GM12878 (cell line): Measurements from ENCODE around the gene IRF2BPL. TPM values are rescaled to one million over a fixed set of nuclear protein-coding genes. Genes with fewer than 3 reads are reported as not detected.

Experiments
- ATAC-seq: fragments of 200-7000 bp; cut with Tn5 transposase; 3 replicates; pipeline ENCODE4 v1.9.1; 2020; ENCODE audit warnings: mild to moderate bottlenecking, moderate library complexity
- BruUV-seq: library from RNA; stranded (reverse); fragments of 400-500 nt; replicated peaks from 2 replicates; lab custom pipeline; 2021; lab: Mats Ljungman, UMichigan
- CTCF ChIA-PET: fragments of 300-600 bp; sonication (Branson Sonifier 250); formaldehyde crosslinking; extraction: SDS; loops from one replicate; lab custom pipeline; 2021; ENCODE audit warnings: inconsistent platforms; lab: Yijun Ruan, JAX
- POLR2A ChIA-PET: fragments of 350-600 bp; formaldehyde crosslinking; extraction: SDS; loops from one replicate; lab custom pipeline; 2021; ENCODE audit warnings: inconsistent platforms; lab: Charles Lee
- RAD21 ChIA-PET: fragments of 300-600 bp; sonication (Branson Sonifier 250); formaldehyde crosslinking; loops from one replicate; lab custom pipeline; 2023; ENCODE audit warnings: antibody characterized with exemption; ENCODE audit not compliant: unreplicated experiment; lab: Charles Lee
- SMC1A ChIA-PET: fragments of 300-600 bp; sonication (Branson Sonifier 250); formaldehyde crosslinking; loops from one replicate; lab custom pipeline; 2023; ENCODE audit not compliant: unreplicated experiment, uncharacterized antibody; lab: Charles Lee
- DNase-seq: peaks from one replicate; pipeline ENCODE4 v3.0.0-alpha.2; 2011; ENCODE audit warnings: low read depth, low spot score
- FAIRE-seq: peaks from 3 replicates; lab custom pipeline; 2011; peaks lifted over from hg19 to GRCh38; lab: Jason Lieb, UNC
- H2AFZ ChIP-seq: 2 replicates; pipeline ENCODE4 v1.6.0; 2011; ENCODE audit warnings: low read depth, low read length, control low read depth; ENCODE audit not compliant: control insufficient read depth
- H3K27ac ChIP-seq: 2 replicates; pipeline ENCODE4 v1.5.1; 2011; ENCODE audit warnings: control low read depth; ENCODE audit not compliant: control insufficient read depth, insufficient read depth
- H3K27me3 ChIP-seq, 2 experiments: replicated peaks in 1 of 2; 2 replicates each; pipeline versions ENCODE4 v1.6.0 to v1.6.1; 2011; ENCODE audit warnings: low read length in 1 of 2; ENCODE audit not compliant: control insufficient read depth in 2 of 2, insufficient read depth in 2 of 2
- H3K36me3 ChIP-seq, 2 experiments: 2 replicates each; pipeline ENCODE4 v1.5.1; 2011; ENCODE audit warnings: low read length in 1 of 2; ENCODE audit not compliant: control insufficient read depth in 2 of 2, insufficient read depth in 2 of 2
- H3K4me1 ChIP-seq: 2 replicates; pipeline ENCODE4 v1.6.1; 2011; ENCODE audit warnings: mild to moderate bottlenecking, low read length, moderate library complexity, mixed read lengths; ENCODE audit not compliant: control insufficient read depth, insufficient read depth
- H3K4me2 ChIP-seq: 2 replicates; pipeline ENCODE4 v1.6.0; 2011; ENCODE audit warnings: control low read depth; ENCODE audit not compliant: control insufficient read depth, insufficient read depth
- H3K4me3 ChIP-seq: fragments of 200-600 bp; sonication (generic); 2 replicates; pipeline ENCODE4 v1.5.1; 2016
- H3K79me2 ChIP-seq: 2 replicates; pipeline ENCODE4 v1.6.0; 2011; ENCODE audit warnings: low read length; ENCODE audit not compliant: control insufficient read depth, insufficient read depth
- H3K9ac ChIP-seq: 2 replicates; pipeline ENCODE4 v1.8.0; 2011; ENCODE audit warnings: low read length, control low read depth, mixed read lengths; ENCODE audit not compliant: control insufficient read depth, insufficient read depth
- H3K9me3 ChIP-seq: replicated peaks from 3 replicates; pipeline ENCODE4 v1.5.1; 2011; ENCODE audit warnings: mild to moderate bottlenecking, low read length; ENCODE audit not compliant: control insufficient read depth, insufficient read depth
- H4K20me1 ChIP-seq: 2 replicates; pipeline ENCODE4 v1.6.0; 2011; ENCODE audit not compliant: control insufficient read depth, insufficient read depth
- BCL11A ChIP-seq: IDR thresholded peaks from 2 replicates; pipeline ENCODE4 v1.6.1; 2011; ENCODE audit warnings: low read depth, low read length
- CHD1 ChIP-seq: IDR thresholded peaks from 2 replicates; pipeline ENCODE4 v1.6.1; 2012; ENCODE audit warnings: low read depth, low read length, improper control_type of control experiment
- CREM ChIP-seq: IDR thresholded peaks from 2 replicates; pipeline ENCODE4 v1.6.1; 2014; ENCODE audit warnings: antibody characterized with exemption, low read depth
- FOS ChIP-seq: IDR thresholded peaks from 3 replicates; pipeline ENCODE4 v1.6.1; 2011; ENCODE audit warnings: borderline replicate concordance; ENCODE audit not compliant: insufficient read length; ENCODE audit errors: extremely low read depth
- GABPA ChIP-seq: IDR thresholded peaks from 2 replicates; pipeline ENCODE4 v1.6.1; 2014; ENCODE audit warnings: antibody characterized with exemption, low read depth, mild to moderate bottlenecking, inconsistent platforms
- HCFC1 ChIP-seq: fragments of 150-350 bp; IDR thresholded peaks from 2 replicates; pipeline ENCODE4 v1.6.1; 2014; ENCODE audit warnings: low read length
- POLR2A ChIP-seq: IDR thresholded peaks from 2 replicates; pipeline ENCODE4 v1.6.1; 2011; ENCODE audit warnings: low read depth, mild to moderate bottlenecking, low read length
- RB1 ChIP-seq: fragments of 450-650 bp; formaldehyde crosslinking; IDR thresholded peaks from 2 replicates; pipeline ENCODE4 v1.6.1; 2017; ENCODE audit warnings: mild to moderate bottlenecking, borderline replicate concordance
- WGBS: methylation state at CpG from one replicate; pipeline ENCODE4 v1.1.6; 2016; ENCODE audit warnings: low lambda C conversion rate; ENCODE audit not compliant: insufficient replicate concordance, insufficient coverage; ENCODE audit errors: missing lambda C conversion rate; 5-methylcytosine and 5-hydroxymethylcytosine counted together
- in situ Hi-C: fragments of 300-500 bp; cut with MboI; formaldehyde crosslinking; loops from 9 replicates; pipeline ENCODE4 v1.14.3; 2018; ENCODE audit warnings: mixed read lengths
- intact Hi-C: fragments of 100-400 bp; cut with micrococcal nuclease; formaldehyde crosslinking; loops from one replicate; pipeline ENCODE4 v1.14.2; 2022; ENCODE audit not compliant: unreplicated experiment
- polyA plus RNA-seq, 11 experiments: library from polyadenylated mRNA; depleted of rRNA in 4 of 11; unstranded in 6 of 11; stranded (reverse) in 5 of 11; fragments of >200 nt; fragmentation: Nextera tagmentation in 4 of 11; fragmentation: Illumina TruSeq in 1 of 11; extraction: Ambion mirVana in 4 of 11; extraction: Trizol in 1 of 11; gene quantifications; 1 replicate in 1 of 11; 2 replicates in 10 of 11; pipeline versions ENCODE4 v1.2.1 to v1.2.3, GENCODE V29; 2011 to 2016; ENCODE audit warnings: inconsistent platforms in 2 of 11, missing spikeins in 2 of 11, low read depth in 1 of 11
- total RNA-seq, 4 experiments: library from RNA; depleted of rRNA in 3 of 4; stranded (reverse); fragments of >200 nt in 3 of 4; fragmentation: Illumina TruSeq in 1 of 4; extraction: Trizol in 1 of 4; gene quantifications; 2 replicates each; pipeline versions ENCODE4 v1.2.1 to v1.2.3, GENCODE V29; 2013 to 2021
- TF ChIP-seq, protein P1 (sequence below): fragments of 450-650 bp; IDR thresholded peaks from 2 replicates; pipeline ENCODE4 v1.6.1; 2014; ENCODE audit warnings: mild to moderate bottlenecking
- TF ChIP-seq, protein P2 (sequence below): IDR thresholded peaks from 2 replicates; pipeline ENCODE4 v1.6.1; 2012; ENCODE audit warnings: improper control_type of control experiment, low read depth, low read length; ENCODE audit not compliant: insufficient replicate concordance
- TF ChIP-seq, protein P3 (sequence below): fragments of 450-650 bp; IDR thresholded peaks from 2 replicates; pipeline ENCODE4 v1.6.1; 2017; ENCODE audit warnings: mild to moderate bottlenecking
- TF ChIP-seq, protein P4 (sequence below): fragments of 450-650 bp; IDR thresholded peaks from 2 replicates; pipeline ENCODE4 v1.6.1; 2017; ENCODE audit warnings: mild to moderate bottlenecking, moderate library complexity

IRF2BPL gene
- total and polyA plus RNA-seq, 10 of the 15 experiments (the other 5 are each of a cell fraction or from before 2014, with no cell fraction given) = 1.2 to 34.5 (median 3.1) TPM

DNA sequence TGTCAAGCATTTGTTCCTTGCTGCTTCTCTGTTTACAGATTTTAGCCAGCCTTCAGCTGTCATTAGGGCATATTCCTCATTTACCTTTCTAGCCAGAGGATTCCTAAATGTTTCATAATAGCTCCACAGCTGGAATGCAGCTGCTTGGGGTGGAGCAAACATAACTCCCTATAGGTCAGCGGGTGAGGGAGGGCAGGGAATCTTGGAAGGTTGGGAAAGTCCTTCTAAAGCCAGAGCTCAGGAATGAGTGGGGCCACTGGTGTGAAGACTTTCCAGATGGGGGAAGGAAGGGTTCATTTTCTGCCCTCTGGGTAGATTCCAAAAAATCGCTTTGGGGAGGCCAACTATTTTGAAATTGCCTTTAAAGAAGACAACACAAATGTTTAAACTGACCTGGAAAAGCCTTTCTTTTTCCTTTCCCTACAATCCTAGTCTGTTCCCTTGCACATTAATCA is 16.3 kb upstream of the IRF2BPL start:
- H3K79me2 ChIP-seq = no peaks in the 10 kb centered on the region
- H3K36me3 ChIP-seq = no peaks in the 10 kb centered on the region
- CTCF ChIA-PET = interaction anchor here (0.8 to 8.9 kb wide), 13 partner anchors 9 to 168 kb away, joined by 3 to 72 read pairs (median 5); partner anchors contain the start of gene CIPC
- intact Hi-C loops (no loop called here), in situ Hi-C loops (loop anchor here (5.0 kb wide), 1 partner anchor 83 kb away; no protein-coding TSS in a partner anchor)
- no peak for ATAC-seq
- no peaks in the 10 kb centered on the region for H3K27me3 ChIP-seq
- RAD21 ChIA-PET = interaction anchor here (1.0 to 7.7 kb wide), 15 partner anchors 8 to 169 kb away, joined by 3 to 125 read pairs (median 8); partner anchors contain the start of gene IRF2BPL
- no TSS peak for BruUV-seq
- no peak overlapping the region for H3K4me3 ChIP-seq
- FAIRE-seq = no peak
- H3K27ac ChIP-seq = no peak overlapping the region
- peaks cover 42% of the 10 kb centered on the region for H3K4me1 ChIP-seq
- TF ChIP-seq, protein P1, sequence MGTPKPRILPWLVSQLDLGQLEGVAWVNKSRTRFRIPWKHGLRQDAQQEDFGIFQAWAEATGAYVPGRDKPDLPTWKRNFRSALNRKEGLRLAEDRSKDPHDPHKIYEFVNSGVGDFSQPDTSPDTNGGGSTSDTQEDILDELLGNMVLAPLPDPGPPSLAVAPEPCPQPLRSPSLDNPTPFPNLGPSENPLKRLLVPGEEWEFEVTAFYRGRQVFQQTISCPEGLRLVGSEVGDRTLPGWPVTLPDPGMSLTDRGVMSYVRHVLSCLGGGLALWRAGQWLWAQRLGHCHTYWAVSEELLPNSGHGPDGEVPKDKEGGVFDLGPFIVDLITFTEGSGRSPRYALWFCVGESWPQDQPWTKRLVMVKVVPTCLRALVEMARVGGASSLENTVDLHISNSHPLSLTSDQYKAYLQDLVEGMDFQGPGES = no peak
- TF ChIP-seq FOS (no peak), POLR2A (no peak), CREM (no peak), RB1 (no peak), HCFC1 (no peak), GABPA (no peak), CHD1 (no peak), BCL11A (no peak)
- TF ChIP-seq, protein P2, sequence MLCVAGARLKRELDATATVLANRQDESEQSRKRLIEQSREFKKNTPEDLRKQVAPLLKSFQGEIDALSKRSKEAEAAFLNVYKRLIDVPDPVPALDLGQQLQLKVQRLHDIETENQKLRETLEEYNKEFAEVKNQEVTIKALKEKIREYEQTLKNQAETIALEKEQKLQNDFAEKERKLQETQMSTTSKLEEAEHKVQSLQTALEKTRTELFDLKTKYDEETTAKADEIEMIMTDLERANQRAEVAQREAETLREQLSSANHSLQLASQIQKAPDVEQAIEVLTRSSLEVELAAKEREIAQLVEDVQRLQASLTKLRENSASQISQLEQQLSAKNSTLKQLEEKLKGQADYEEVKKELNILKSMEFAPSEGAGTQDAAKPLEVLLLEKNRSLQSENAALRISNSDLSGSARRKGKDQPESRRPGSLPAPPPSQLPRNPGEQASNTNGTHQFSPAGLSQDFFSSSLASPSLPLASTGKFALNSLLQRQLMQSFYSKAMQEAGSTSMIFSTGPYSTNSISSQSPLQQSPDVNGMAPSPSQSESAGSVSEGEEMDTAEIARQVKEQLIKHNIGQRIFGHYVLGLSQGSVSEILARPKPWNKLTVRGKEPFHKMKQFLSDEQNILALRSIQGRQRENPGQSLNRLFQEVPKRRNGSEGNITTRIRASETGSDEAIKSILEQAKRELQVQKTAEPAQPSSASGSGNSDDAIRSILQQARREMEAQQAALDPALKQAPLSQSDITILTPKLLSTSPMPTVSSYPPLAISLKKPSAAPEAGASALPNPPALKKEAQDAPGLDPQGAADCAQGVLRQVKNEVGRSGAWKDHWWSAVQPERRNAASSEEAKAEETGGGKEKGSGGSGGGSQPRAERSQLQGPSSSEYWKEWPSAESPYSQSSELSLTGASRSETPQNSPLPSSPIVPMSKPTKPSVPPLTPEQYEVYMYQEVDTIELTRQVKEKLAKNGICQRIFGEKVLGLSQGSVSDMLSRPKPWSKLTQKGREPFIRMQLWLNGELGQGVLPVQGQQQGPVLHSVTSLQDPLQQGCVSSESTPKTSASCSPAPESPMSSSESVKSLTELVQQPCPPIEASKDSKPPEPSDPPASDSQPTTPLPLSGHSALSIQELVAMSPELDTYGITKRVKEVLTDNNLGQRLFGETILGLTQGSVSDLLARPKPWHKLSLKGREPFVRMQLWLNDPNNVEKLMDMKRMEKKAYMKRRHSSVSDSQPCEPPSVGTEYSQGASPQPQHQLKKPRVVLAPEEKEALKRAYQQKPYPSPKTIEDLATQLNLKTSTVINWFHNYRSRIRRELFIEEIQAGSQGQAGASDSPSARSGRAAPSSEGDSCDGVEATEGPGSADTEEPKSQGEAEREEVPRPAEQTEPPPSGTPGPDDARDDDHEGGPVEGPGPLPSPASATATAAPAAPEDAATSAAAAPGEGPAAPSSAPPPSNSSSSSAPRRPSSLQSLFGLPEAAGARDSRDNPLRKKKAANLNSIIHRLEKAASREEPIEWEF = no peak
- TF ChIP-seq, protein P3, sequence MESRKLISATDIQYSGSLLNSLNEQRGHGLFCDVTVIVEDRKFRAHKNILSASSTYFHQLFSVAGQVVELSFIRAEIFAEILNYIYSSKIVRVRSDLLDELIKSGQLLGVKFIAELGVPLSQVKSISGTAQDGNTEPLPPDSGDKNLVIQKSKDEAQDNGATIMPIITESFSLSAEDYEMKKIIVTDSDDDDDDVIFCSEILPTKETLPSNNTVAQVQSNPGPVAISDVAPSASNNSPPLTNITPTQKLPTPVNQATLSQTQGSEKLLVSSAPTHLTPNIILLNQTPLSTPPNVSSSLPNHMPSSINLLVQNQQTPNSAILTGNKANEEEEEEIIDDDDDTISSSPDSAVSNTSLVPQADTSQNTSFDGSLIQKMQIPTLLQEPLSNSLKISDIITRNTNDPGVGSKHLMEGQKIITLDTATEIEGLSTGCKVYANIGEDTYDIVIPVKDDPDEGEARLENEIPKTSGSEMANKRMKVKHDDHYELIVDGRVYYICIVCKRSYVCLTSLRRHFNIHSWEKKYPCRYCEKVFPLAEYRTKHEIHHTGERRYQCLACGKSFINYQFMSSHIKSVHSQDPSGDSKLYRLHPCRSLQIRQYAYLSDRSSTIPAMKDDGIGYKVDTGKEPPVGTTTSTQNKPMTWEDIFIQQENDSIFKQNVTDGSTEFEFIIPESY = no peak
- TF ChIP-seq, protein P4, sequence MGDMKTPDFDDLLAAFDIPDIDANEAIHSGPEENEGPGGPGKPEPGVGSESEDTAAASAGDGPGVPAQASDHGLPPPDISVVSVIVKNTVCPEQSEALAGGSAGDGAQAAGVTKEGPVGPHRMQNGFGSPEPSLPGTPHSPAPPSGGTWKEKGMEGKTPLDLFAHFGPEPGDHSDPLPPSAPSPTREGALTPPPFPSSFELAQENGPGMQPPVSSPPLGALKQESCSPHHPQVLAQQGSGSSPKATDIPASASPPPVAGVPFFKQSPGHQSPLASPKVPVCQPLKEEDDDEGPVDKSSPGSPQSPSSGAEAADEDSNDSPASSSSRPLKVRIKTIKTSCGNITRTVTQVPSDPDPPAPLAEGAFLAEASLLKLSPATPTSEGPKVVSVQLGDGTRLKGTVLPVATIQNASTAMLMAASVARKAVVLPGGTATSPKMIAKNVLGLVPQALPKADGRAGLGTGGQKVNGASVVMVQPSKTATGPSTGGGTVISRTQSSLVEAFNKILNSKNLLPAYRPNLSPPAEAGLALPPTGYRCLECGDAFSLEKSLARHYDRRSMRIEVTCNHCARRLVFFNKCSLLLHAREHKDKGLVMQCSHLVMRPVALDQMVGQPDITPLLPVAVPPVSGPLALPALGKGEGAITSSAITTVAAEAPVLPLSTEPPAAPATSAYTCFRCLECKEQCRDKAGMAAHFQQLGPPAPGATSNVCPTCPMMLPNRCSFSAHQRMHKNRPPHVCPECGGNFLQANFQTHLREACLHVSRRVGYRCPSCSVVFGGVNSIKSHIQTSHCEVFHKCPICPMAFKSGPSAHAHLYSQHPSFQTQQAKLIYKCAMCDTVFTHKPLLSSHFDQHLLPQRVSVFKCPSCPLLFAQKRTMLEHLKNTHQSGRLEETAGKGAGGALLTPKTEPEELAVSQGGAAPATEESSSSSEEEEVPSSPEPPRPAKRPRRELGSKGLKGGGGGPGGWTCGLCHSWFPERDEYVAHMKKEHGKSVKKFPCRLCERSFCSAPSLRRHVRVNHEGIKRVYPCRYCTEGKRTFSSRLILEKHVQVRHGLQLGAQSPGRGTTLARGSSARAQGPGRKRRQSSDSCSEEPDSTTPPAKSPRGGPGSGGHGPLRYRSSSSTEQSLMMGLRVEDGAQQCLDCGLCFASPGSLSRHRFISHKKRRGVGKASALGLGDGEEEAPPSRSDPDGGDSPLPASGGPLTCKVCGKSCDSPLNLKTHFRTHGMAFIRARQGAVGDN = no peak
- TF ChIP-seq, all 136 proteins: peak for 0
- no peak overlapping the region; the same call in 1 of the 2 replicates for H2AFZ ChIP-seq
- DNase-seq = no peak
- POLR2A ChIA-PET = interaction anchor here (1.0 to 10.4 kb wide), 8 partner anchors 8 to 97 kb away, joined by 3 to 173 read pairs (median 7); partner anchors contain the start of gene IRF2BPL
- WGBS = 35% methylated on average over 2 of the region's 2 CpGs
- H3K4me2 ChIP-seq = no peak overlapping the region
- H4K20me1 ChIP-seq = no peaks in the 10 kb centered on the region
- no peaks in the 10 kb centered on the region for H3K9me3 ChIP-seq
- H3K9ac ChIP-seq = no peak overlapping the region; the same call in 1 of the 2 replicates
- SMC1A ChIA-PET = interaction anchor here (0.7 to 8.4 kb wide), 25 partner anchors 8 to 177 kb away, joined by 3 to 172 read pairs (median 4); partner anchors contain the start of gene IRF2BPL
